ENCODE data around the gene SDCBP2. TPM values are rescaled to one million over a fixed set of nuclear protein-coding genes. Genes with fewer than 3 reads are reported as not detected.

SDCBP2 gene
- total RNA-seq, 1 experiment from 2014 or later: 1.9 TPM

DNA sequence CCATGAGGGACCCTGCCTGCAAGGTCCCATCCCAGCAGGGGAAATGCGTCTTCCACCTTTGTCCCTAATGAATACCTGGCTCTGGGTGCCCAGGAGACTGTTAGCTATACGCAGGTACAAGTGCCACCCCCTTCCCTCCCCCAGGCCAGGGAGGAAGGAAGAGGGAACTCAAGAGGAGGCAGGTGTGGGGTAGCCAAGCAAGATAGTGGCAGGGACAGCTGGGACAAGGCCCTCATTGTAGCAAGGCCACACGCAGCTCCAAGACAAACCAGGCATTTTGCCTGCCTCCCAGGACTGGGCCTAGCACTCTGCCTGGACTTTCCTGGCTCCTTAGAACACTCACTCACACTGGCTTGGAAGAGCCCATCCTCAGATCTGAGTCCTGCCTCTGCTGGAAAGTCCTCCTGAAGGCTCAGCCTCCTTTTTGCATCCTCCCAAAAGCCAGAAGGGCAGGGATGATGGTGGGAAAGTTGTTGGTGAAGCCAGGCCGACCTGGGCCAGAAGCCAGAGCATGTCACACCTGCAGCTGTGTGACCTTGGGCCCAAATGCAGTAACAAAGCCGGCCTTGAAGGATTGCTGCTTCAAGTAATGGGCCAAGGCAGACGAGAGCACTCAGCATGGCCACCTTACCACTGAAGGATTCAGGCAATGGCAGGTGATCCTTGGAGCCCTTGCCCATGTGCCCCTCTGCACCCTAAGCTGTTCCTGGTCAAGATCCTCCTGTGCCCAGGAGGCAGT, 35.1 kb downstream of the SDCBP2 start:
- Histone ChIP-seq H4K91ac (ENCODE audit: insufficient read length, low read depth, low read length) (no peak overlapping the region), H3K56ac (ENCODE audit: insufficient read length, low read depth, low read length) (no peak overlapping the region), H3K4me1 (ENCODE audit: insufficient read depth, low read length) (no peaks in the 10 kb centered on the region), H3K23ac (ENCODE audit: insufficient read length, low read depth, low read length) (no peak overlapping the region), H2BK5ac (ENCODE audit: insufficient read length, low read length) (no peak overlapping the region), H3K9ac (ENCODE audit: extremely low read depth, insufficient read length, low read length) (no peak overlapping the region), H3K4ac (ENCODE audit: low read depth, low read length) (no peak overlapping the region), H3K14ac (ENCODE audit: insufficient read depth, low read length) (no peak overlapping the region), H2BK20ac (ENCODE audit: low read depth, low read length, poor library complexity, severe bottlenecking) (no peak overlapping the region), H3K79me1 (ENCODE audit: insufficient read depth, low read depth, low read length, poor library complexity, severe bottlenecking) (no peaks in the 10 kb centered on the region), H2AFZ (ENCODE audit: low read length) (no peak overlapping the region), H4K20me1 (ENCODE audit: control insufficient read depth, insufficient read depth, insufficient read length) (no peaks in the 10 kb centered on the region), H2BK15ac (ENCODE audit: low read depth, low read length) (no peak overlapping the region), H3K4me2 (ENCODE audit: insufficient read depth, insufficient read length, low read length) (no peak overlapping the region), H2AK5ac (ENCODE audit: insufficient read length, low read length) (no peak overlapping the region), H3K9me3 (ENCODE audit: control insufficient read depth, low read depth, low read length) (no peaks in the 10 kb centered on the region), H3K27me3 (ENCODE audit: insufficient read depth, low read length) (no peaks in the 10 kb centered on the region), H2BK120ac (ENCODE audit: low read depth, low read length, poor library complexity, severe bottlenecking) (no peak overlapping the region), H2BK12ac (ENCODE audit: insufficient read length, low read depth, low read length) (no peak overlapping the region), H3K23me2 (ENCODE audit: insufficient read length, low read depth, low read length, poor library complexity, severe bottlenecking) (no peaks in the 10 kb centered on the region), H3T11ph (ENCODE audit: low read length) (no peak overlapping the region), H3K27ac (ENCODE audit: insufficient read length, low read depth, low read length) (no peak overlapping the region), H3K79me2 (ENCODE audit: insufficient read depth, low read length) (no peaks in the 10 kb centered on the region), H3K18ac (ENCODE audit: insufficient read length, low read depth, low read length) (no peak overlapping the region), H4K8ac (replicated peaks; ENCODE audit: insufficient read length, low read depth, low read length) (no peak overlapping the region), H4K5ac (ENCODE audit: insufficient read length, low read depth, low read length) (no peak overlapping the region)
- no CpG with 5 or more reads among the region's 6 CpGs for WGBS (ENCODE audit: extremely low coverage, insufficient read length, low lambda C conversion rate)
- H3K9me3 Mint-ChIP-seq: no peaks in the 10 kb centered on the region
- TF ChIP-seq, protein P1, sequence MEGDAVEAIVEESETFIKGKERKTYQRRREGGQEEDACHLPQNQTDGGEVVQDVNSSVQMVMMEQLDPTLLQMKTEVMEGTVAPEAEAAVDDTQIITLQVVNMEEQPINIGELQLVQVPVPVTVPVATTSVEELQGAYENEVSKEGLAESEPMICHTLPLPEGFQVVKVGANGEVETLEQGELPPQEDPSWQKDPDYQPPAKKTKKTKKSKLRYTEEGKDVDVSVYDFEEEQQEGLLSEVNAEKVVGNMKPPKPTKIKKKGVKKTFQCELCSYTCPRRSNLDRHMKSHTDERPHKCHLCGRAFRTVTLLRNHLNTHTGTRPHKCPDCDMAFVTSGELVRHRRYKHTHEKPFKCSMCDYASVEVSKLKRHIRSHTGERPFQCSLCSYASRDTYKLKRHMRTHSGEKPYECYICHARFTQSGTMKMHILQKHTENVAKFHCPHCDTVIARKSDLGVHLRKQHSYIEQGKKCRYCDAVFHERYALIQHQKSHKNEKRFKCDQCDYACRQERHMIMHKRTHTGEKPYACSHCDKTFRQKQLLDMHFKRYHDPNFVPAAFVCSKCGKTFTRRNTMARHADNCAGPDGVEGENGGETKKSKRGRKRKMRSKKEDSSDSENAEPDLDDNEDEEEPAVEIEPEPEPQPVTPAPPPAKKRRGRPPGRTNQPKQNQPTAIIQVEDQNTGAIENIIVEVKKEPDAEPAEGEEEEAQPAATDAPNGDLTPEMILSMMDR (conservative IDR thresholded peaks at IDR 0.05): no peak
- no peaks in the 10 kb centered on the region for H3K4me1 Mint-ChIP-seq
- H3K36me3 Mint-ChIP-seq (ENCODE audit: insufficient read depth in 1 of 3, low read depth in 3 of 3): no peaks in the 10 kb centered on the region; a peak in 1 of 7 replicates
- H3K4me3 Mint-ChIP-seq: no peak overlapping the region
- H3K27ac Mint-ChIP-seq: no peak overlapping the region
- no peak for DNase-seq
- H3K27me3 Mint-ChIP-seq (ENCODE audit: low read depth): peaks cover 7% of the 10 kb centered on the region

All from H9 (cell line).